Spleen (tissue), 7 donors: ENCODE data around the gene ARL6.

Experiments
- CTCF ChIP-seq, 11 experiments: fragments of 200-600 bp in 7 of 11; fragments of 450-650 bp in 4 of 11; sonication (generic) in 4 of 11; IDR thresholded peaks in 8 of 11; conservative IDR thresholded peaks in 3 of 11; 1 replicate in 7 of 11; 2 replicates in 4 of 11; pipeline versions ENCODE4 v1.4.0 to v1.8.0; 2016 to 2021; ENCODE audit warnings: antibody characterized with exemption in 11 of 11, inconsistent platforms in 4 of 11, mild to moderate bottlenecking in 1 of 11
- POLR2A ChIP-seq, 3 donors: fragments of 450-650 bp; IDR thresholded peaks; one replicate each; pipeline ENCODE4 v1.5.1; 2017; ENCODE audit warnings: antibody characterized with exemption in 3 of 3, mild to moderate bottlenecking in 1 of 3
- POLR2AphosphoS5 ChIP-seq, 3 donors: sonication (generic); formaldehyde crosslinking; IDR thresholded peaks; one replicate each; pipeline ENCODE4 v1.5.1; 2017; ENCODE audit warnings: antibody characterized with exemption in 3 of 3
- donor health status: DM: no; HTN: no; CAD: no; lungs with moderate emphysema.
- donor health status: DM: no; HTN: no; CAD: no.
- donor health status: DM: no; HTN: no; CAD: no.

GRCh38 chr3:97719156-97719821 lies 45.3 kb upstream of the ARL6 start:
- TF ChIP-seq POLR2A (IDR thresholded peaks at IDR 0.05) (no peak), CTCF (IDR thresholded peaks at IDR 0.05 in 8 of 11, conservative IDR thresholded peaks at IDR 0.05 in 3 of 11) (peak in 10 of 11 experiments; percentile 35 to 83 (median 76)), POLR2AphosphoS5 (IDR thresholded peaks at IDR 0.05) (no peak)
